ENCODE results near the gene MYO15B.

MYO15B gene

GRCh38 chr17:75572713-75573539 lies 14.7 kb upstream of the MYO15B start:
- no peaks in the 10 kb centered on the region for H3K9me3 ChIP-seq (ENCODE audit: severe bottlenecking)
- TF ChIP-seq CTCF (IDR thresholded peaks at IDR 0.05; ENCODE audit: low read depth, low read length): no peak
- no peak for DNase-seq
- H3K4me3 ChIP-seq (ENCODE audit: low read depth, low read length): no peak overlapping the region
- H3K27ac ChIP-seq: no peak overlapping the region
- peaks cover 76% of the 10 kb centered on the region for H3K36me3 ChIP-seq
- H3K27me3 ChIP-seq (ENCODE audit: insufficient read depth, low read depth, severe bottlenecking): no peaks in the 10 kb centered on the region

- no peak for TF ChIP-seq CTCF (IDR thresholded peaks at IDR 0.05; ENCODE audit: low read depth, low read length)
- no peaks in the 10 kb centered on the region for H3K27me3 ChIP-seq (ENCODE audit: insufficient read depth, low read depth, severe bottlenecking)
- H3K27ac ChIP-seq: no peak overlapping the region
- peaks cover 69% of the 10 kb centered on the region for H3K36me3 ChIP-seq
- H3K4me3 ChIP-seq (ENCODE audit: low read depth, low read length): no peak overlapping the region
- no peak for DNase-seq
- no peaks in the 10 kb centered on the region for H3K9me3 ChIP-seq (ENCODE audit: severe bottlenecking)
These were observed 14.1 kb upstream of the MYO15B start for GRCh38 chr17:75573540-75573957.

GRCh38 chr17:75573994-75574393 lies 13.6 kb upstream of the MYO15B start:
- Histone ChIP-seq H3K9me3 (ENCODE audit: severe bottlenecking) (no peaks in the 10 kb centered on the region), H3K27me3 (ENCODE audit: insufficient read depth, low read depth, severe bottlenecking) (no peaks in the 10 kb centered on the region), H3K36me3 (peaks cover 65% of the 10 kb centered on the region), H3K27ac (no peak overlapping the region), H3K4me3 (ENCODE audit: low read depth, low read length) (no peak overlapping the region)
- no peak for TF ChIP-seq CTCF (IDR thresholded peaks at IDR 0.05; ENCODE audit: low read depth, low read length)
- no peak for DNase-seq

- H3K9me3 ChIP-seq (ENCODE audit: severe bottlenecking): no peaks in the 10 kb centered on the region
- no peak for DNase-seq
- no peaks in the 10 kb centered on the region for H3K27me3 ChIP-seq (ENCODE audit: insufficient read depth, low read depth, severe bottlenecking)
- no peak for TF ChIP-seq CTCF (IDR thresholded peaks at IDR 0.05; ENCODE audit: low read depth, low read length)
- peaks cover 60% of the 10 kb centered on the region for H3K36me3 ChIP-seq
- H3K4me3 ChIP-seq (ENCODE audit: low read depth, low read length): no peak overlapping the region
- no peak overlapping the region for H3K27ac ChIP-seq
These were observed 13.1 kb upstream of the MYO15B start for GRCh38 chr17:75574404-75575036.

GRCh38 chr17:75575197-75575596 lies 12.4 kb upstream of the MYO15B start:
- Histone ChIP-seq H3K4me3 (ENCODE audit: low read depth, low read length) (no peak overlapping the region), H3K9me3 (ENCODE audit: severe bottlenecking) (peaks cover 2% of the 10 kb centered on the region), H3K27ac (no peak overlapping the region), H3K36me3 (peaks cover 53% of the 10 kb centered on the region), H3K27me3 (ENCODE audit: insufficient read depth, low read depth, severe bottlenecking) (no peaks in the 10 kb centered on the region)
- DNase-seq: no peak
- TF ChIP-seq CTCF (IDR thresholded peaks at IDR 0.05; ENCODE audit: low read depth, low read length): no peak

Measured in WERI-Rb-1 (cell line).